Measurements from ENCODE around the gene EMC1.
"Not testable (repeated sequence)": the region's sequence is repeated elsewhere in the genome, so short reads cannot be mapped to it uniquely, and the experiment has no call there.

Gene EMC1

GRCh38 chr1:19187852-19188251 lies 63.5 kb downstream of the EMC1 start:
- DNase-seq: no peak

GRCh38 chr1:19186001-19186400 lies 65.3 kb downstream of the EMC1 start:
- no peak for DNase-seq

DNA sequence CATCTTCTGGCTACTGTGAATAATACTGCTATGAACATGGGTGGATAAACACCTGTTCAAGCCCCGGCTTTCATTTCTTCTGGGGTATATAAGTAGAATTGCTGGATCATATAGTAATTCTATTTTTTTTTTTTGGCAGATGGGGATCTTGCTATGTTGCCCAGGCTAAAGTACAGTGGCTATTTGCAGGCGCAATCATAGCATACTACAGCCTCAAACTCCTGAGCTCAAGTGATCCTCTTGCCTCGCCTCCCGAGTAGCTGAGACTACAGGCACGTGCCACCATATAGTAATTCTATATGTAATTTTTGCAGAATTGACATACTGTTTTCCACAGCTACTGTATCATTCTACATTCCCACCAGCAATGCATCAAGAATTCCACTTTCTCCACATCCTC lies 69.1 kb downstream of the EMC1 start:
- no peak for DNase-seq

DNA sequence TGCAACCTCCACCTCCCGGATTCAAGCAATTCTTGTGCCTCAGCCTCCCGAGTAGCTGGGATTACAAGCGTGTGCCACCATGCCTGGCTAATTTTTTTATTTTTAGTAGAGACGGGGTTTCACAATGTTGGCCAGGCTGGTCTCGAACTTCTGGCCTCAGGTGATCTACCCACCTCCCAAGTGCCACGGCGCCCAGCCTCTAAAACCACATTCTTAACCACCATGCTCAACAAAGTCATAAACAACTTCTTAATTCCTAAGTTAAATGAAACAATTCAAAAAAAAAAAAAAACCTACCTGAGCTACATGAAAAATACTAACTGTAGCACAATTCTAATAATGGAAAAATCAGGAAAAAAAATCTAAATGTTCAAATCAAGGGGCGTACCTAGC lies 71.1 kb downstream of the EMC1 start:
- DNase-seq: not testable (repeated sequence)

- peak; percentile 3 for DNase-seq
These were observed 71.6 kb downstream of the EMC1 start for GRCh38 chr1:19179597-19180264.

DNA sequence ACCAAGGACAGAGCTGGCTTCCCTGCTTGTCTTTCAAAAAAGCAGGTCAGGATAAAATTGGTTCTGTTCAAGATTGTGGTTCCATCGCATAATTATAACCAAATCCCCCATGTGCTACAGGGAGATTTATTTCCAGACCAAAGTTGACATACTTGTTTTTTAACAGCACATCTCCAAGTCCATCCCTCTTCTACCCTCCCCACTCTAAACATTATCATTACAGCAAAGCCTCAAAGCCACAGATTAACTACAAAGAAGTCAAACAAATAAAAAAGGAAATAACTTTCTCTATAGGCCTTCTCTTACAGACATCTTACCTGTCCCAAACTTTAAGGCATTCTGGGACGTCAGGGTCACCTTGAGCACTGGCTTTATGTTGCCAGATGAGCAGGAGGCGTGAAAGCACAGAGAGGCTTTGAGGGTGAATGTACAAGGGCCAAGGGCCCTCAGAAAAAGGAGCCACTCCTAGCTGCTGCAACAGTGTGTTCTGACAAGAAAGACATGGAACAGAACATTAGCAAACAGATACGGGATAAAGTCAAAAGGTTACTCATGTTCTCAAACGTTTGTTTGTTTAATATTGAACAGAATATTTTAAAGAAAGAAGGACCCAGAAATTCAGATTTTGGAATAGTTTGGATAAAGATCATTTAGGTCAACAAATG lies 72.5 kb downstream of the EMC1 start:
- no peak for DNase-seq

- no peak for DNase-seq
These were observed 73.5 kb downstream of the EMC1 start for GRCh38 chr1:19177811-19178210.

DNA sequence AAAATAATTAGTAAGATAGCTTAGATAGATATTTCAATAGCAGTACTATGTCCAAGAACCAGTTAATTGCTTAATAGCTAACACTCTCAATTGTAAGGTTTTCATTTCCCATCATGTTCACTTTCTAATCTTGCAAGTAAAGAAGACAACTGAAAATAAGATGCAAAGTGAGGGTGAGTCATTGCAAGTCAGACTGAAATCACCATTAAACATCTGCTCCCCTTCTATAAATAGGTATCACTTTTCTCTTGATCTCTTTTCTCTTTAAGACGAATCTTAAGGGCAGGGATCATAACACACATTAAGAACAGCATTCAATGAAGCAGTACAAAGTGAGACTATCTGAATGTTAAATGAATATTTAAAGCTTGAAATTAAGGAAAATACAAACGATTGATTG lies 81.7 kb downstream of the EMC1 start:
- no peak for DNase-seq

GRCh38 chr1:19167140-19167539 lies 84.2 kb downstream of the EMC1 start:
- DNase-seq: no peak

- DNase-seq: no peak
These were observed 85.3 kb downstream of the EMC1 start for GRCh38 chr1:19166066-19166465.
